ENCODE measurements around the gene NFYA. TPM values are rescaled to one million over a fixed set of nuclear protein-coding genes. Genes with fewer than 3 reads are reported as not detected.
A peak's percentile ranks its signal among the peaks of the same experiment; 100 is the strongest.

NFYA gene
- 34.7 TPM for total RNA-seq (2021; ENCODE audit: unreplicated experiment)
- polyA plus RNA-seq (2012; ENCODE audit: insufficient read length) = 37.9 TPM
- Bru-seq, nascent RNA = percentile 82 among the genes with signal in this experiment
- percentile 87 among the genes with signal in this experiment for BruChase-seq, experiment 1, labeled RNA remaining after a 2-hour chase
- percentile 81 among the genes with signal in this experiment for BruChase-seq, experiment 2, labeled RNA remaining after a 6-hour chase
- long read RNA-seq, transcript NFYA-201 (10 exons, 3,811 nt) = major isoform, 8 of 83 reads
- long read RNA-seq, transcript NFYA-202 (9 exons, 1,660 nt) = minor isoform, 5 of 83 reads
- long read RNA-seq, partial matches to known transcripts = 15 of 83 reads
- long read RNA-seq, other reads (novel, unspliced or antisense) = 55 of 83 reads

- in situ Hi-C loops (cut with HindIII; ENCODE audit: low pct_unique_long_range_greater_than_20kb, low sequenced_read_pairs) = no loop called here
- H3K27ac ChIP-seq (ENCODE audit: low read length) = peak within 1 kb of the TSS; percentile 100
- BruUV-seq (replicated peaks) = no TSS peak
- H3K9me3 ChIP-seq (ENCODE audit: control insufficient read depth, insufficient read depth, low read depth, low read length) = no peaks in the 10 kb centered on the region
- ChIA-PET CTCF (interaction anchor here (0.6 to 0.7 kb wide), 2 partner anchors 19 to 34 kb away, joined by 3 read pairs; partner anchors contain the start of gene UNC5CL), POLR2A (interaction anchor here (0.5 to 0.6 kb wide), 2 partner anchors 165 to 616 kb away, joined by 3 read pairs; no protein-coding TSS in a partner anchor)
- H3K4me3 ChIP-seq (ENCODE audit: low read depth in 2 of 2, low read length in 2 of 2) = peak within 1 kb of the TSS; percentile 96 to 97
- TF ChIP-seq CTCF (IDR thresholded peaks at IDR 0.05) = no peak
- no peak for TF ChIP-seq POLR2AphosphoS5 (IDR thresholded peaks at IDR 0.05; ENCODE audit: low read depth, low read length)
- TF ChIP-seq REST (IDR thresholded peaks at IDR 0.05; ENCODE audit: insufficient read depth in 1 of 2, low read depth in 2 of 2, low read length in 1 of 2) = no peak
- no peak for TF ChIP-seq TCF7L2 (IDR thresholded peaks at IDR 0.05; ENCODE audit: low read depth, low read length)
- no peak for TF ChIP-seq SIN3A (IDR thresholded peaks at IDR 0.05; ENCODE audit: borderline replicate concordance, insufficient read depth, low read depth, low read length)
- H3K36me3 ChIP-seq (ENCODE audit: control insufficient read depth, insufficient read depth, low read length) = no peaks in the 10 kb centered on the region; the same call in 1 of the 2 replicates
- ATAC-seq = peak; percentile 87
- peaks cover 17% of the 10 kb centered on the region for H3K4me1 ChIP-seq (ENCODE audit: control insufficient read depth, insufficient read depth, low read length)
- no peaks in the 10 kb centered on the region for H3K27me3 ChIP-seq (ENCODE audit: control insufficient read depth, insufficient read depth, low read length)
- DNase-seq (ENCODE audit: low read depth, low spot score) = no peak
- intact Hi-C loops (cut with micrococcal nuclease; ENCODE audit: unreplicated experiment) = no loop called here
Observed at GRCh38 chr6:41072836-41073202, at the start of gene NFYA. NFYA (plus strand) TSS chr6:41072974; CDS start chr6:41079090, 6,116 bp downstream.

GRCh38 chr6:41023114-41023513 lies 49.7 kb upstream of the NFYA start:
- Histone ChIP-seq H3K9me3 (ENCODE audit: control insufficient read depth, insufficient read depth, low read depth, low read length) (no peaks in the 10 kb centered on the region), H3K4me1 (ENCODE audit: control insufficient read depth, insufficient read depth, low read length) (peaks cover 33% of the 10 kb centered on the region), H3K27me3 (ENCODE audit: control insufficient read depth, insufficient read depth, low read length) (no peaks in the 10 kb centered on the region), H3K36me3 (ENCODE audit: control insufficient read depth, insufficient read depth, low read length) (no peaks in the 10 kb centered on the region), H3K4me3 (ENCODE audit: low read depth in 2 of 2, low read length in 2 of 2) (no peak overlapping the region), H3K27ac (ENCODE audit: low read length) (peak overlapping the region; percentile 91)
- CTCF ChIA-PET = no interaction called here
- TF ChIP-seq REST (IDR thresholded peaks at IDR 0.05; ENCODE audit: insufficient read depth in 1 of 2, low read depth in 2 of 2, low read length in 1 of 2) (no peak), CTCF (IDR thresholded peaks at IDR 0.05) (no peak), SIN3A (IDR thresholded peaks at IDR 0.05; ENCODE audit: borderline replicate concordance, insufficient read depth, low read depth, low read length) (no peak), POLR2AphosphoS5 (IDR thresholded peaks at IDR 0.05; ENCODE audit: low read depth, low read length) (no peak), TCF7L2 (IDR thresholded peaks at IDR 0.05; ENCODE audit: low read depth, low read length) (no peak)
- no TSS peak for BruUV-seq (replicated peaks)
- POLR2A ChIA-PET = interaction anchor here (0.5 kb wide), 1 partner anchor 9 kb away, joined by 4 read pairs; no protein-coding TSS in a partner anchor
- intact Hi-C loops (cut with micrococcal nuclease; ENCODE audit: unreplicated experiment) = loop anchor here (2.0 kb wide), 1 partner anchor 126 kb away; no protein-coding TSS in a partner anchor
- in situ Hi-C loops (cut with HindIII; ENCODE audit: low pct_unique_long_range_greater_than_20kb, low sequenced_read_pairs) = no loop called here
- ATAC-seq = no peak
- no peak for DNase-seq (ENCODE audit: low read depth, low spot score)

All from Panc1 (cell line).